ENCODE data around the gene ATP6V0A1. TPM values are rescaled to one million over a fixed set of nuclear protein-coding genes. Genes with fewer than 3 reads are reported as not detected.
A peak's percentile ranks its signal among the peaks of the same experiment; 100 is the strongest.

The ATP6V0A1 gene
- total RNA-seq, 1 donor from 2014 or later: 69.4 TPM

GRCh38 chr17:42568341-42569111, 109.8 kb downstream of the ATP6V0A1 start:
- no peak for TF ChIP-seq CTCF (conservative IDR thresholded peaks at IDR 0.05)
- H3K4me3 Mint-ChIP-seq: peak overlapping the region; percentile 52
- peaks cover 12% of the 10 kb centered on the region for H3K4me1 Mint-ChIP-seq (ENCODE audit: unreplicated experiment)
- DNase-seq (ENCODE audit: extremely low spot score, unreplicated experiment): no peak
- peaks cover 17% of the 10 kb centered on the region for H3K36me3 Mint-ChIP-seq
- no peak overlapping the region for H3K27ac Mint-ChIP-seq
- no peaks in the 10 kb centered on the region for H3K27me3 Mint-ChIP-seq
- no peaks in the 10 kb centered on the region for H3K9me3 Mint-ChIP-seq

- H3K4me3 Mint-ChIP-seq: no peak overlapping the region
- no peak overlapping the region for H3K27ac Mint-ChIP-seq
- peaks cover 21% of the 10 kb centered on the region for H3K36me3 Mint-ChIP-seq
- no peaks in the 10 kb centered on the region for H3K27me3 Mint-ChIP-seq
- no peak for DNase-seq (ENCODE audit: extremely low spot score, unreplicated experiment)
- TF ChIP-seq CTCF (conservative IDR thresholded peaks at IDR 0.05): no peak
- H3K9me3 Mint-ChIP-seq: no peaks in the 10 kb centered on the region
- peaks cover 17% of the 10 kb centered on the region for H3K4me1 Mint-ChIP-seq (ENCODE audit: unreplicated experiment)
Measured at GRCh38 chr17:42571435-42572225, 113.0 kb downstream of the ATP6V0A1 start.

Small RNAs within 50 kb of the gene (microRNA-seq; reads per million reads assigned to microRNA genes)
- gene MIR5010: 5.5 reads per million, percentile 21 among the genes with 10 or more reads in this experiment
- gene MIR548AT: not detected

Other genes starting within 250 kb of the ATP6V0A1 start
- 22.0 and 42.3 TPM in 2 replicates for gene STAT5B, start 182.5 kb upstream of the ATP6V0A1 start, total RNA-seq (ENCODE audit: low replicate concordance)
- gene STAT5A, start 170.4 kb upstream of the ATP6V0A1 start, total RNA-seq (ENCODE audit: low replicate concordance): 1.6 and 2.0 TPM in 2 replicates
- gene STAT3, start 70.4 kb upstream of the ATP6V0A1 start, total RNA-seq (ENCODE audit: low replicate concordance): 64.9 and 80.1 TPM in 2 replicates
- 21.9 and 49.0 TPM in 2 replicates for gene CAVIN1, start 35.6 kb upstream of the ATP6V0A1 start, total RNA-seq (ENCODE audit: low replicate concordance)
- 24.0 and 26.5 TPM in 2 replicates for gene NAGLU, start 77.4 kb downstream of the ATP6V0A1 start, total RNA-seq (ENCODE audit: low replicate concordance)
- 2.2 and 2.7 TPM in 2 replicates for gene HSD17B1, start 94.0 kb downstream of the ATP6V0A1 start, total RNA-seq (ENCODE audit: low replicate concordance)
- 78.0 and 80.8 TPM in 2 replicates for gene COASY, start 103.3 kb downstream of the ATP6V0A1 start, total RNA-seq (ENCODE audit: low replicate concordance)
- 31.3 and 32.3 TPM in 2 replicates for gene MLX, start 108.2 kb downstream of the ATP6V0A1 start, total RNA-seq (ENCODE audit: low replicate concordance)
- 10.6 and 22.6 TPM in 2 replicates for gene PSMC3IP, start 118.9 kb downstream of the ATP6V0A1 start, total RNA-seq (ENCODE audit: low replicate concordance)
- gene RETREG3, start 150.5 kb downstream of the ATP6V0A1 start, total RNA-seq (ENCODE audit: low replicate concordance): 62.9 and 82.6 TPM in 2 replicates
- 44.7 and 63.2 TPM in 2 replicates for gene TUBG1, start 150.8 kb downstream of the ATP6V0A1 start, total RNA-seq (ENCODE audit: low replicate concordance)
- 18.0 and 24.4 TPM in 2 replicates for gene TUBG2, start 200.4 kb downstream of the ATP6V0A1 start, total RNA-seq (ENCODE audit: low replicate concordance)
- gene PLEKHH3, start 218.1 kb downstream of the ATP6V0A1 start, total RNA-seq (ENCODE audit: low replicate concordance): 29.1 and 60.5 TPM in 2 replicates
- 1.2 TPM in 1 of 2 replicates, not detected in the other for gene CCR10, start 223.0 kb downstream of the ATP6V0A1 start, total RNA-seq (ENCODE audit: low replicate concordance)
- gene CNTNAP1, start 223.7 kb downstream of the ATP6V0A1 start, total RNA-seq (ENCODE audit: low replicate concordance): 1.00 and 17.8 TPM in 2 replicates